Liver (tissue), 9 donors: ENCODE results near the gene PCDHA3. TPM values are rescaled to one million over a fixed set of nuclear protein-coding genes. Genes with fewer than 3 reads are reported as not detected.
"Not testable (repeated sequence)": the region's sequence is repeated elsewhere in the genome, so short reads cannot be mapped to it uniquely, and the experiment has no call there.

Experiments used
- DNase-seq: peaks from one replicate; pipeline ENCODE4 v3.0.0-alpha.2; 2017; ENCODE audit warnings: low spot score
- H3K27ac ChIP-seq, 2 donors: one replicate each; pipeline ENCODE4 v1.7.0; 2013; ENCODE audit warnings: inconsistent platforms in 2 of 2, low read length in 2 of 2, control low read depth in 1 of 2, low read depth in 1 of 2, mild to moderate bottlenecking in 1 of 2
- H3K27me3 ChIP-seq, 4 donors: one replicate each; pipeline versions ENCODE4 v1.6.1 to v1.7.0; 2013; ENCODE audit warnings: low read length in 3 of 4, inconsistent platforms in 1 of 4, mild to moderate bottlenecking in 1 of 4, moderate library complexity in 1 of 4; ENCODE audit not compliant: control insufficient read depth in 4 of 4, insufficient read depth in 4 of 4
- H3K36me3 ChIP-seq, 4 donors: one replicate each; pipeline versions ENCODE4 v1.6.1 to v1.7.0; 2013; ENCODE audit warnings: low read length in 3 of 4, mild to moderate bottlenecking in 3 of 4, low read depth in 1 of 4, moderate library complexity in 1 of 4; ENCODE audit not compliant: control insufficient read depth in 4 of 4, insufficient read depth in 3 of 4
- H3K4me1 ChIP-seq, 4 donors: one replicate each; pipeline versions ENCODE4 v1.6.1 to v1.7.0; 2013; ENCODE audit warnings: low read length in 3 of 4, mild to moderate bottlenecking in 3 of 4, moderate library complexity in 1 of 4; ENCODE audit not compliant: control insufficient read depth in 4 of 4, insufficient read depth in 4 of 4
- H3K4me3 ChIP-seq, 3 donors: one replicate each; pipeline versions ENCODE4 v1.6.1 to v1.7.0; 2013; ENCODE audit warnings: low read length in 3 of 3, control low read depth in 1 of 3, low read depth in 1 of 3, mild to moderate bottlenecking in 1 of 3
- H3K9ac ChIP-seq, 2 donors: one replicate each; pipeline ENCODE4 v1.7.0; 2013; ENCODE audit warnings: low read length in 2 of 2, mild to moderate bottlenecking in 2 of 2, moderate library complexity in 2 of 2, control low read depth in 1 of 2, low read depth in 1 of 2
- H3K9me3 ChIP-seq, 4 donors: one replicate each; pipeline versions ENCODE4 v1.6.1 to v1.7.0; 2013; ENCODE audit warnings: low read length in 3 of 4; ENCODE audit not compliant: control insufficient read depth in 4 of 4
- EGR1 ChIP-seq, 2 donors: IDR thresholded peaks; 2 replicates each; pipeline ENCODE4 v1.6.1; 2016 to 2018; ENCODE audit warnings: antibody characterized with exemption in 2 of 2, low read depth in 2 of 2
- FOXA1 ChIP-seq: IDR thresholded peaks from 2 replicates; pipeline ENCODE4 v1.6.1; 2016; ENCODE audit warnings: antibody characterized with exemption
- FOXA2 ChIP-seq: IDR thresholded peaks from 2 replicates; pipeline ENCODE4 v1.6.1; 2016; ENCODE audit warnings: antibody characterized with exemption
- GABPA ChIP-seq, 2 donors: IDR thresholded peaks in 1 of 2; conservative IDR thresholded peaks in 1 of 2; 2 replicates each; pipeline ENCODE4 v1.6.1; 2016; ENCODE audit warnings: antibody characterized with exemption in 2 of 2, mild to moderate bottlenecking in 1 of 2, moderate library complexity in 1 of 2
- HNF4A ChIP-seq, 2 donors: conservative IDR thresholded peaks; 2 replicates each; pipeline ENCODE4 v1.6.1; 2016; ENCODE audit warnings: antibody characterized with exemption in 2 of 2, mild to moderate bottlenecking in 2 of 2
- HNF4G ChIP-seq: IDR thresholded peaks from 2 replicates; pipeline ENCODE4 v1.6.1; 2016; ENCODE audit warnings: antibody characterized with exemption
- JUND ChIP-seq, 2 donors: IDR thresholded peaks; 2 replicates each; pipeline ENCODE4 v1.6.1; 2016; ENCODE audit warnings: antibody characterized with exemption in 2 of 2
- NR2F2 ChIP-seq: IDR thresholded peaks from 2 replicates; pipeline ENCODE4 v1.6.1; 2016; ENCODE audit warnings: antibody characterized with exemption
- RAD21 ChIP-seq, 2 donors: IDR thresholded peaks; 2 replicates each; pipeline ENCODE4 v1.6.1; 2016; ENCODE audit warnings: antibody characterized with exemption in 2 of 2, mild to moderate bottlenecking in 2 of 2
- SP1 ChIP-seq: IDR thresholded peaks from 2 replicates; pipeline ENCODE4 v1.6.1; 2018; ENCODE audit warnings: antibody characterized with exemption, mild to moderate bottlenecking
- YY1 ChIP-seq: IDR thresholded peaks from 2 replicates; pipeline ENCODE4 v1.6.1; 2016; ENCODE audit warnings: antibody characterized with exemption, mild to moderate bottlenecking
- WGBS: extraction: QIAGEN DNeasy Blood & Tissue Kit; methylation state at CpG from one replicate; pipeline ENCODE4 v1.1.7; 2013; 5-methylcytosine and 5-hydroxymethylcytosine counted together
- polyA plus RNA-seq, 2 donors: library from polyadenylated mRNA; stranded (reverse) in 1 of 2; unstranded in 1 of 2; fragments of 200-250 nt in 1 of 2; fragments of >200 nt in 1 of 2; fragmentation: Nextera tagmentation in 1 of 2; extraction: Ambion mirVana in 1 of 2; gene quantifications; one replicate each; pipeline versions ENCODE4 v1.2.1 to v1.2.3, GENCODE V29; 2013 to 2015
- total RNA-seq, 2 donors: library from RNA; depleted of rRNA; stranded (reverse); fragments of >200 nt; gene quantifications; one replicate each; pipeline ENCODE4 v1.2.3, GENCODE V29; 2014
- TF ChIP-seq, protein P1 (sequence below): IDR thresholded peaks from 2 replicates; pipeline ENCODE4 v1.6.1; 2016; ENCODE audit warnings: antibody characterized with exemption
- TF ChIP-seq, protein P2 (sequence below): fragments of 150-350 bp; IDR thresholded peaks from 2 replicates; pipeline ENCODE4 v1.5.1; 2017; ENCODE audit warnings: improper control_type of control experiment, low read depth, low read length; ENCODE audit not compliant: missing input control
- TF ChIP-seq, protein P3 (sequence below): IDR thresholded peaks from 2 replicates; pipeline ENCODE4 v1.6.1; 2016; ENCODE audit warnings: antibody characterized with exemption, mild to moderate bottlenecking
- TF ChIP-seq, protein P4 (sequence below): IDR thresholded peaks from 2 replicates; pipeline ENCODE4 v1.6.1; 2016; ENCODE audit warnings: antibody characterized with exemption
- donor health status: healthy.
- donor health status: healthy.
- donor health status: healthy.
- donor health status: healthy.
- donor health status: healthy.

The PCDHA3 gene
- total and polyA plus RNA-seq, 4 donors: 0.05 TPM; not detected in 3

DNA sequence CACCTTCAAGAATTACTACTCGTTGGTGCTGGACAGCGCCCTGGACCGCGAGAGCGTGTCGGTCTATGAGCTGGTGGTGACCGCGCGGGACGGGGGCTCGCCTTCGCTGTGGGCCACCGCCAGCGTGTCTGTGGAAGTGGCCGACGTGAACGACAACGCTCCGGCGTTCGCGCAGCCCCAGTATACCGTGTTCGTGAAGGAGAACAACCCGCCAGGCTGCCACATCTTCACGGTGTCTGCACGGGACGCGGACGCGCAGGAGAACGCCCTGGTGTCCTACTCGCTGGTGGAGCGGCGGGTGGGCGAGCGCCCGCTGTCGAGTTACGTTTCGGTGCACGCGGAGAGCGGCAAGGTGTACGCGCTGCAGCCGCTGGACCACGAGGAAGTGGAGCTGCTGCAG, 22.1 kb downstream of the PCDHA3 start:
- H3K27me3 ChIP-seq, H3K4me1 ChIP-seq, H3K27ac ChIP-seq, H3K36me3 ChIP-seq, H3K9ac ChIP-seq, DNase-seq: not testable (repeated sequence)
- Histone ChIP-seq H3K9me3 (peaks cover 8 to 33% (median 20%) of the 10 kb centered on the region in 4 donors), H3K4me3 (peak overlapping the region in 1 of 3 donors; percentile 5)
- 46% methylated on average over 48 of the region's 48 CpGs for WGBS

DNA sequence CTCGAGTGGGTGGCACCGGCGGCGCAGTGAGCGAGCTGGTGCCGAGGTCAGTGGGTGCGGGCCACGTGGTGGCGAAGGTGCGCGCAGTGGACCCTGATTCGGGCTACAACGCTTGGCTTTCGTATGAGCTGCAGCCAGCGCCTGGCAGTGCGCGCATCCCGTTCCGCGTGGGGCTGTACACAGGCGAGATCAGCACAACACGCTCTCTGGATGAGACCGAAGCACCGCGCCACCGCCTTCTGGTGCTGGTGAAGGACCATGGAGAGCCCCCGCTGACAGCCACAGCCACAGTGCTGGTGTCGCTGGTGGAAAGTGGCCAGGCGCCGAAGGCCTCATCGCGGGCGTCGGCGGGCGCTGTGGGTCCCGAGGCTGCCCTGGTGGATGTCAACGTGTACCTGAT, 22.6 kb downstream of the PCDHA3 start:
- 49% methylated on average over 38 of the region's 38 CpGs for WGBS
- no peak for DNase-seq
- H3K4me1 ChIP-seq: no peaks in the 10 kb centered on the region
- H3K27ac ChIP-seq: no peak overlapping the region
- H3K9ac ChIP-seq: no peak overlapping the region
- H3K27me3 ChIP-seq: peaks cover 0 to 5% (median under 1%) of the 10 kb centered on the region in 4 donors
- H3K9me3 ChIP-seq: peaks cover 10 to 38% (median 22%) of the 10 kb centered on the region in 4 donors
- H3K4me3 ChIP-seq: no peak overlapping the region
- TF ChIP-seq FOXA1 (no peak), YY1 (no peak), GABPA (IDR thresholded peaks at IDR 0.05 in 1 of 2, conservative IDR thresholded peaks at IDR 0.05 in 1 of 2) (no peak), HNF4A (conservative IDR thresholded peaks at IDR 0.05) (no peak), FOXA2 (no peak), RAD21 (IDR thresholded peaks at IDR 0.05) (no peak), SP1 (no peak), JUND (IDR thresholded peaks at IDR 0.05) (no peak), HNF4G (no peak), NR2F2 (no peak), EGR1 (IDR thresholded peaks at IDR 0.05; ENCODE audit: low read depth in 2 of 2) (no peak)
- TF ChIP-seq, protein P1, sequence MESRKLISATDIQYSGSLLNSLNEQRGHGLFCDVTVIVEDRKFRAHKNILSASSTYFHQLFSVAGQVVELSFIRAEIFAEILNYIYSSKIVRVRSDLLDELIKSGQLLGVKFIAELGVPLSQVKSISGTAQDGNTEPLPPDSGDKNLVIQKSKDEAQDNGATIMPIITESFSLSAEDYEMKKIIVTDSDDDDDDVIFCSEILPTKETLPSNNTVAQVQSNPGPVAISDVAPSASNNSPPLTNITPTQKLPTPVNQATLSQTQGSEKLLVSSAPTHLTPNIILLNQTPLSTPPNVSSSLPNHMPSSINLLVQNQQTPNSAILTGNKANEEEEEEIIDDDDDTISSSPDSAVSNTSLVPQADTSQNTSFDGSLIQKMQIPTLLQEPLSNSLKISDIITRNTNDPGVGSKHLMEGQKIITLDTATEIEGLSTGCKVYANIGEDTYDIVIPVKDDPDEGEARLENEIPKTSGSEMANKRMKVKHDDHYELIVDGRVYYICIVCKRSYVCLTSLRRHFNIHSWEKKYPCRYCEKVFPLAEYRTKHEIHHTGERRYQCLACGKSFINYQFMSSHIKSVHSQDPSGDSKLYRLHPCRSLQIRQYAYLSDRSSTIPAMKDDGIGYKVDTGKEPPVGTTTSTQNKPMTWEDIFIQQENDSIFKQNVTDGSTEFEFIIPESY: no peak
- TF ChIP-seq, protein P2, sequence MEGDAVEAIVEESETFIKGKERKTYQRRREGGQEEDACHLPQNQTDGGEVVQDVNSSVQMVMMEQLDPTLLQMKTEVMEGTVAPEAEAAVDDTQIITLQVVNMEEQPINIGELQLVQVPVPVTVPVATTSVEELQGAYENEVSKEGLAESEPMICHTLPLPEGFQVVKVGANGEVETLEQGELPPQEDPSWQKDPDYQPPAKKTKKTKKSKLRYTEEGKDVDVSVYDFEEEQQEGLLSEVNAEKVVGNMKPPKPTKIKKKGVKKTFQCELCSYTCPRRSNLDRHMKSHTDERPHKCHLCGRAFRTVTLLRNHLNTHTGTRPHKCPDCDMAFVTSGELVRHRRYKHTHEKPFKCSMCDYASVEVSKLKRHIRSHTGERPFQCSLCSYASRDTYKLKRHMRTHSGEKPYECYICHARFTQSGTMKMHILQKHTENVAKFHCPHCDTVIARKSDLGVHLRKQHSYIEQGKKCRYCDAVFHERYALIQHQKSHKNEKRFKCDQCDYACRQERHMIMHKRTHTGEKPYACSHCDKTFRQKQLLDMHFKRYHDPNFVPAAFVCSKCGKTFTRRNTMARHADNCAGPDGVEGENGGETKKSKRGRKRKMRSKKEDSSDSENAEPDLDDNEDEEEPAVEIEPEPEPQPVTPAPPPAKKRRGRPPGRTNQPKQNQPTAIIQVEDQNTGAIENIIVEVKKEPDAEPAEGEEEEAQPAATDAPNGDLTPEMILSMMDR: no peak
- TF ChIP-seq, protein P3, sequence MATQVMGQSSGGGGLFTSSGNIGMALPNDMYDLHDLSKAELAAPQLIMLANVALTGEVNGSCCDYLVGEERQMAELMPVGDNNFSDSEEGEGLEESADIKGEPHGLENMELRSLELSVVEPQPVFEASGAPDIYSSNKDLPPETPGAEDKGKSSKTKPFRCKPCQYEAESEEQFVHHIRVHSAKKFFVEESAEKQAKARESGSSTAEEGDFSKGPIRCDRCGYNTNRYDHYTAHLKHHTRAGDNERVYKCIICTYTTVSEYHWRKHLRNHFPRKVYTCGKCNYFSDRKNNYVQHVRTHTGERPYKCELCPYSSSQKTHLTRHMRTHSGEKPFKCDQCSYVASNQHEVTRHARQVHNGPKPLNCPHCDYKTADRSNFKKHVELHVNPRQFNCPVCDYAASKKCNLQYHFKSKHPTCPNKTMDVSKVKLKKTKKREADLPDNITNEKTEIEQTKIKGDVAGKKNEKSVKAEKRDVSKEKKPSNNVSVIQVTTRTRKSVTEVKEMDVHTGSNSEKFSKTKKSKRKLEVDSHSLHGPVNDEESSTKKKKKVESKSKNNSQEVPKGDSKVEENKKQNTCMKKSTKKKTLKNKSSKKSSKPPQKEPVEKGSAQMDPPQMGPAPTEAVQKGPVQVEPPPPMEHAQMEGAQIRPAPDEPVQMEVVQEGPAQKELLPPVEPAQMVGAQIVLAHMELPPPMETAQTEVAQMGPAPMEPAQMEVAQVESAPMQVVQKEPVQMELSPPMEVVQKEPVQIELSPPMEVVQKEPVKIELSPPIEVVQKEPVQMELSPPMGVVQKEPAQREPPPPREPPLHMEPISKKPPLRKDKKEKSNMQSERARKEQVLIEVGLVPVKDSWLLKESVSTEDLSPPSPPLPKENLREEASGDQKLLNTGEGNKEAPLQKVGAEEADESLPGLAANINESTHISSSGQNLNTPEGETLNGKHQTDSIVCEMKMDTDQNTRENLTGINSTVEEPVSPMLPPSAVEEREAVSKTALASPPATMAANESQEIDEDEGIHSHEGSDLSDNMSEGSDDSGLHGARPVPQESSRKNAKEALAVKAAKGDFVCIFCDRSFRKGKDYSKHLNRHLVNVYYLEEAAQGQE: no peak
- TF ChIP-seq, protein P4, sequence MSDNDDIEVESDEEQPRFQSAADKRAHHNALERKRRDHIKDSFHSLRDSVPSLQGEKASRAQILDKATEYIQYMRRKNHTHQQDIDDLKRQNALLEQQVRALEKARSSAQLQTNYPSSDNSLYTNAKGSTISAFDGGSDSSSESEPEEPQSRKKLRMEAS: no peak
- H3K36me3 ChIP-seq: no peaks in the 10 kb centered on the region
